Measurements from ENCODE around the gene PRSS12.

- no peak for TF ChIP-seq CTCF (IDR thresholded peaks at IDR 0.05)
- TF ChIP-seq REST (IDR thresholded peaks at IDR 0.05; ENCODE audit: insufficient read depth in 1 of 2, low read depth in 2 of 2, low read length in 1 of 2) = no peak
- TF ChIP-seq POLR2AphosphoS5 (IDR thresholded peaks at IDR 0.05; ENCODE audit: low read depth, low read length) = no peak
- TF ChIP-seq SIN3A (IDR thresholded peaks at IDR 0.05; ENCODE audit: borderline replicate concordance, insufficient read depth, low read depth, low read length) = no peak
- TF ChIP-seq TCF7L2 (IDR thresholded peaks at IDR 0.05; ENCODE audit: low read depth, low read length) = no peak
Observed at GRCh38 chr4:118285931-118286330, 66.9 kb downstream of the PRSS12 start.
